GM19324 (cell line): ENCODE data around the gene CBARP.
A peak's percentile ranks its signal among the peaks of the same experiment; 100 is the strongest.
"Not testable (repeated sequence)": the region's sequence is repeated elsewhere in the genome, so short reads cannot be mapped to it uniquely, and the experiment has no call there.

ENCODE experiments used
- ATAC-seq: cut with Tn5 transposase; IDR thresholded peaks from one replicate; pipeline ENCODE4 v1.9.1; 2021; ENCODE audit warnings: mild to moderate bottlenecking, moderate library complexity; ENCODE audit not compliant: unreplicated experiment, low FRiP score

Gene CBARP

GRCh38 chr19:1254530-1255185, 16.9 kb upstream of the CBARP start:
- ATAC-seq = no peak

GRCh38 chr19:1254081-1254527, 16.3 kb upstream of the CBARP start:
- no peak for ATAC-seq

- no peak for ATAC-seq
These were observed 15.8 kb upstream of the CBARP start for GRCh38 chr19:1253514-1254080.

GRCh38 chr19:1252821-1253513, 15.2 kb upstream of the CBARP start:
- ATAC-seq = no peak

- no peak for ATAC-seq
These were observed 14.5 kb upstream of the CBARP start for GRCh38 chr19:1252221-1252820.

- ATAC-seq = no peak
These were observed 13.8 kb upstream of the CBARP start for GRCh38 chr19:1251330-1252220.

- no peak for ATAC-seq
These were observed 12.8 kb upstream of the CBARP start for GRCh38 chr19:1250437-1251260.

GRCh38 chr19:1249990-1250436, 12.2 kb upstream of the CBARP start:
- peak; percentile 0 for ATAC-seq

GRCh38 chr19:1249298-1249989, 11.6 kb upstream of the CBARP start:
- ATAC-seq = peak; percentile 53

GRCh38 chr19:1248786-1249297, 11.0 kb upstream of the CBARP start:
- peak; percentile 33 for ATAC-seq

- peak; percentile 18 for ATAC-seq
These were observed 10.5 kb upstream of the CBARP start, which contains the start of gene MIDN for GRCh38 chr19:1248139-1248785. Gene MIDN, plus strand, starts transcription at chr19:1248583. Its CDS starts 1,714 bp downstream, at chr19:1250297.

GRCh38 chr19:1247748-1248138, 9.9 kb upstream of the CBARP start:
- no peak for ATAC-seq

GRCh38 chr19:1246265-1247087, 8.7 kb upstream of the CBARP start:
- not testable (repeated sequence) for ATAC-seq

GRCh38 chr19:1245494-1246264, 7.9 kb upstream of the CBARP start:
- ATAC-seq = no peak

- no peak for ATAC-seq
These were observed 7.1 kb upstream of the CBARP start for GRCh38 chr19:1244693-1245451.
